ENCODE measurements around the gene CNGA2.

CNGA2 gene

GRCh38 chrX:151703487-151703886 lies 31.1 kb upstream of the CNGA2 start:
- no peaks in the 10 kb centered on the region for H3K36me3 ChIP-seq (ENCODE audit: low read length)
- H3K27me3 ChIP-seq (ENCODE audit: low read length): no peaks in the 10 kb centered on the region
- no peaks in the 10 kb centered on the region for H3F3A ChIP-seq (ENCODE audit: insufficient read depth)
- H3K4me3 ChIP-seq (ENCODE audit: insufficient read depth, low read length, poor library complexity, severe bottlenecking): no peak overlapping the region
- no peaks in the 10 kb centered on the region for H4K20me1 ChIP-seq (ENCODE audit: low read depth, low read length)
- no peaks in the 10 kb centered on the region for H3K79me2 ChIP-seq (ENCODE audit: insufficient read depth, low read length)
- no peak for TF ChIP-seq CTCF (IDR thresholded peaks at IDR 0.05; ENCODE audit: insufficient read depth, low read length, poor library complexity, severe bottlenecking)
- TF ChIP-seq EZH2phosphoT487 (conservative IDR thresholded peaks at IDR 0.05; ENCODE audit: low read length): no peak
- H2AFZ ChIP-seq (ENCODE audit: low read depth, low read length, severe bottlenecking): no peak overlapping the region
- no peaks in the 10 kb centered on the region for H3K9me2 ChIP-seq (replicated peaks; ENCODE audit: insufficient read depth, low read length)
- no peak overlapping the region for H3K27ac ChIP-seq (ENCODE audit: low read depth, low read length)
- no peak overlapping the region for H3K4me2 ChIP-seq (ENCODE audit: low read depth, low read length, poor library complexity, severe bottlenecking)
- H3K9me3 ChIP-seq (ENCODE audit: insufficient read depth, low read length): no peaks in the 10 kb centered on the region
- H3K9ac ChIP-seq (ENCODE audit: low read length): no peak overlapping the region

GRCh38 chrX:151704041-151704663 lies 30.4 kb upstream of the CNGA2 start:
- no peak for TF ChIP-seq EZH2phosphoT487 (conservative IDR thresholded peaks at IDR 0.05; ENCODE audit: low read length)
- TF ChIP-seq CTCF (IDR thresholded peaks at IDR 0.05; ENCODE audit: insufficient read depth, low read length, poor library complexity, severe bottlenecking): no peak
- no peak overlapping the region for H3K4me2 ChIP-seq (ENCODE audit: low read depth, low read length, poor library complexity, severe bottlenecking)
- no peaks in the 10 kb centered on the region for H3K27me3 ChIP-seq (ENCODE audit: low read length)
- no peaks in the 10 kb centered on the region for H3K79me2 ChIP-seq (ENCODE audit: insufficient read depth, low read length)
- H3K9me2 ChIP-seq (replicated peaks; ENCODE audit: insufficient read depth, low read length): no peaks in the 10 kb centered on the region
- H4K20me1 ChIP-seq (ENCODE audit: low read depth, low read length): no peaks in the 10 kb centered on the region
- no peaks in the 10 kb centered on the region for H3F3A ChIP-seq (ENCODE audit: insufficient read depth)
- H2AFZ ChIP-seq (ENCODE audit: low read depth, low read length, severe bottlenecking): no peak overlapping the region
- H3K27ac ChIP-seq (ENCODE audit: low read depth, low read length): no peak overlapping the region
- H3K4me3 ChIP-seq (ENCODE audit: insufficient read depth, low read length, poor library complexity, severe bottlenecking): no peak overlapping the region
- H3K36me3 ChIP-seq (ENCODE audit: low read length): no peaks in the 10 kb centered on the region
- H3K9me3 ChIP-seq (ENCODE audit: insufficient read depth, low read length): no peaks in the 10 kb centered on the region
- no peak overlapping the region for H3K9ac ChIP-seq (ENCODE audit: low read length)

GRCh38 chrX:151708821-151709220 lies 25.7 kb upstream of the CNGA2 start:
- H4K20me1 ChIP-seq (ENCODE audit: low read depth, low read length): no peaks in the 10 kb centered on the region
- H3K27me3 ChIP-seq (ENCODE audit: low read length): no peaks in the 10 kb centered on the region
- TF ChIP-seq EZH2phosphoT487 (conservative IDR thresholded peaks at IDR 0.05; ENCODE audit: low read length): no peak
- no peak for TF ChIP-seq CTCF (IDR thresholded peaks at IDR 0.05; ENCODE audit: insufficient read depth, low read length, poor library complexity, severe bottlenecking)
- no peak overlapping the region for H3K4me3 ChIP-seq (ENCODE audit: insufficient read depth, low read length, poor library complexity, severe bottlenecking)
- no peak overlapping the region for H3K4me2 ChIP-seq (ENCODE audit: low read depth, low read length, poor library complexity, severe bottlenecking)
- H3K9me3 ChIP-seq (ENCODE audit: insufficient read depth, low read length): no peaks in the 10 kb centered on the region
- H3K9me2 ChIP-seq (replicated peaks; ENCODE audit: insufficient read depth, low read length): no peaks in the 10 kb centered on the region
- no peaks in the 10 kb centered on the region for H3K36me3 ChIP-seq (ENCODE audit: low read length)
- H3K9ac ChIP-seq (ENCODE audit: low read length): no peak overlapping the region
- no peak overlapping the region for H3K27ac ChIP-seq (ENCODE audit: low read depth, low read length)
- no peak overlapping the region for H2AFZ ChIP-seq (ENCODE audit: low read depth, low read length, severe bottlenecking)
- no peaks in the 10 kb centered on the region for H3K79me2 ChIP-seq (ENCODE audit: insufficient read depth, low read length)
- H3F3A ChIP-seq (ENCODE audit: insufficient read depth): no peaks in the 10 kb centered on the region
